H9 (cell line): ENCODE results near the gene CFAP46. TPM values are rescaled to one million over a fixed set of nuclear protein-coding genes. Genes with fewer than 3 reads are reported as not detected.

Source experiments
- DNase-seq: peaks from one replicate; pipeline ENCODE4 v3.0.0-alpha.2; 2017
- H2AFZ ChIP-seq: one replicate; pipeline ENCODE4 v1.6.1; 2013; ENCODE audit warnings: mild to moderate bottlenecking, low read length, control low read depth, moderate library complexity
- H2AK5ac ChIP-seq: 2 replicates; pipeline ENCODE4 v1.6.1; 2013; ENCODE audit warnings: low read length, control low read depth, mixed read lengths; ENCODE audit not compliant: insufficient read length
- H2BK120ac ChIP-seq: one replicate; pipeline ENCODE4 v1.6.1; 2013; ENCODE audit warnings: low read depth, mild to moderate bottlenecking, low read length, control low read depth, inconsistent platforms; ENCODE audit not compliant: poor library complexity, severe bottlenecking
- H2BK12ac ChIP-seq: 2 replicates; pipeline ENCODE4 v1.6.1; 2013; ENCODE audit warnings: low read length, control low read depth, mixed read lengths, low read depth; ENCODE audit not compliant: insufficient read length
- H2BK15ac ChIP-seq: 2 replicates; pipeline ENCODE4 v1.6.1; 2013; ENCODE audit warnings: low read depth, low read length, control low read depth
- H2BK20ac ChIP-seq: one replicate; pipeline ENCODE4 v1.6.1; 2013; ENCODE audit warnings: low read depth, mild to moderate bottlenecking, low read length, control low read depth, inconsistent platforms; ENCODE audit not compliant: poor library complexity, severe bottlenecking
- H2BK5ac ChIP-seq: 2 replicates; pipeline ENCODE4 v1.6.1; 2013; ENCODE audit warnings: low read length, control low read depth, mixed read lengths; ENCODE audit not compliant: insufficient read length
- H3K14ac ChIP-seq: 2 replicates; pipeline ENCODE4 v1.6.1; 2013; ENCODE audit warnings: low read length, control low read depth; ENCODE audit not compliant: insufficient read depth
- H3K18ac ChIP-seq: 2 replicates; pipeline ENCODE4 v1.6.1; 2013; ENCODE audit warnings: low read depth, mild to moderate bottlenecking, mixed read lengths, low read length, control low read depth; ENCODE audit not compliant: insufficient read length
- H3K23ac ChIP-seq: 2 replicates; pipeline ENCODE4 v1.6.1; 2013; ENCODE audit warnings: low read length, control low read depth, mixed read lengths, low read depth; ENCODE audit not compliant: insufficient read length
- H3K23me2 ChIP-seq: 2 replicates; pipeline ENCODE4 v1.6.1; 2013; ENCODE audit warnings: low read depth, mild to moderate bottlenecking, mixed read lengths, low read length, control low read depth; ENCODE audit not compliant: insufficient read length, poor library complexity, severe bottlenecking
- H3K27ac ChIP-seq: 2 replicates; pipeline ENCODE4 v1.5.1; 2013; ENCODE audit warnings: low read length, control low read depth, mixed read lengths, low read depth; ENCODE audit not compliant: insufficient read length
- H3K27me3 ChIP-seq: 2 replicates; pipeline ENCODE4 v1.6.1; 2013; ENCODE audit warnings: low read length, control low read depth, inconsistent platforms; ENCODE audit not compliant: insufficient read depth
- H3K4ac ChIP-seq: 2 replicates; pipeline ENCODE4 v1.6.1; 2013; ENCODE audit warnings: low read depth, mild to moderate bottlenecking, control low read depth, inconsistent platforms, low read length, moderate library complexity
- H3K4me1 ChIP-seq: 2 replicates; pipeline ENCODE4 v1.6.1; 2013; ENCODE audit warnings: low read length, control low read depth, inconsistent platforms; ENCODE audit not compliant: insufficient read depth
- H3K4me2 ChIP-seq: 2 replicates; pipeline ENCODE4 v1.6.1; 2013; ENCODE audit warnings: low read length, control low read depth, mixed read lengths; ENCODE audit not compliant: insufficient read length, insufficient read depth
- H3K56ac ChIP-seq: 2 replicates; pipeline ENCODE4 v1.6.1; 2013; ENCODE audit warnings: low read depth, mild to moderate bottlenecking, mixed read lengths, low read length, control low read depth; ENCODE audit not compliant: insufficient read length
- H3K79me1 ChIP-seq: 2 replicates; pipeline ENCODE4 v1.6.1; 2013; ENCODE audit warnings: low read depth, mild to moderate bottlenecking, moderate library complexity, low read length, control low read depth, inconsistent platforms; ENCODE audit not compliant: insufficient read depth, poor library complexity, severe bottlenecking
- H3K79me2 ChIP-seq: 2 replicates; pipeline ENCODE4 v1.6.1; 2013; ENCODE audit warnings: low read length, control low read depth, inconsistent platforms; ENCODE audit not compliant: insufficient read depth
- H3K9ac ChIP-seq: 2 replicates; pipeline ENCODE4 v1.6.1; 2013; ENCODE audit warnings: low read length, control low read depth, mixed read lengths; ENCODE audit not compliant: insufficient read length; ENCODE audit errors: extremely low read depth
- H3K9me3 ChIP-seq: one replicate; pipeline ENCODE4 v1.6.1; 2013; ENCODE audit warnings: low read depth, low read length, inconsistent platforms; ENCODE audit not compliant: control insufficient read depth
- H3T11ph ChIP-seq: one replicate; pipeline ENCODE4 v1.6.1; 2013; ENCODE audit warnings: mild to moderate bottlenecking, low read length, control low read depth, inconsistent platforms
- H4K20me1 ChIP-seq: one replicate; pipeline ENCODE4 v1.6.1; 2013; ENCODE audit not compliant: control insufficient read depth, insufficient read length, insufficient read depth
- H4K5ac ChIP-seq: 2 replicates; pipeline ENCODE4 v1.6.1; 2013; ENCODE audit warnings: low read depth, mild to moderate bottlenecking, mixed read lengths, low read length, control low read depth; ENCODE audit not compliant: insufficient read length
- H4K8ac ChIP-seq: replicated peaks from 2 replicates; pipeline ENCODE4 v1.6.1; 2013; ENCODE audit warnings: low read length, control low read depth, mixed read lengths, low read depth; ENCODE audit not compliant: insufficient read length
- H4K91ac ChIP-seq: 2 replicates; pipeline ENCODE4 v1.6.1; 2013; ENCODE audit warnings: low read depth, mild to moderate bottlenecking, moderate library complexity, mixed read lengths, low read length, control low read depth; ENCODE audit not compliant: insufficient read length
- H3K27ac Mint-ChIP-seq, 3 experiments: 2 replicates in 2 of 3; 3 replicates in 1 of 3; pipeline ENCODE4 v1.8.0; 2020 to 2021; ENCODE audit warnings: mixed read lengths in 3 of 3, mild to moderate bottlenecking in 1 of 3, moderate library complexity in 1 of 3
- H3K27me3 Mint-ChIP-seq: 2 replicates; pipeline ENCODE4 v1.8.0; 2021; ENCODE audit warnings: low read depth, mild to moderate bottlenecking, moderate library complexity, mixed read lengths
- H3K36me3 Mint-ChIP-seq, 3 experiments: 2 replicates in 2 of 3; 3 replicates in 1 of 3; pipeline ENCODE4 v1.8.0; 2020 to 2021; ENCODE audit warnings: low read depth in 3 of 3, mixed read lengths in 3 of 3; ENCODE audit not compliant: insufficient read depth in 1 of 3
- H3K4me1 Mint-ChIP-seq, 2 experiments: 2 replicates each; pipeline ENCODE4 v1.8.0; 2020; ENCODE audit warnings: mixed read lengths in 2 of 2
- H3K4me3 Mint-ChIP-seq, 2 experiments: 2 replicates in 1 of 2; 3 replicates in 1 of 2; pipeline ENCODE4 v1.8.0; 2020 to 2021; ENCODE audit warnings: mild to moderate bottlenecking in 2 of 2, mixed read lengths in 2 of 2, moderate library complexity in 1 of 2
- H3K9me3 Mint-ChIP-seq, 2 experiments: 2 replicates in 1 of 2; 3 replicates in 1 of 2; pipeline ENCODE4 v1.8.0; 2020; ENCODE audit warnings: mild to moderate bottlenecking in 2 of 2, mixed read lengths in 2 of 2, moderate library complexity in 1 of 2
- CTCF ChIP-seq: fragments of 200-600 bp; sonication (generic); conservative IDR thresholded peaks from 3 replicates; pipeline ENCODE4 v1.8.0; 2021; ENCODE audit warnings: antibody characterized with exemption, mild to moderate bottlenecking
- WGBS: extraction: QIAGEN DNeasy Blood & Tissue Kit; methylation state at CpG from one replicate; pipeline ENCODE4 v1.1.7; 2013; ENCODE audit warnings: missing lambda C conversion rate, low lambda C conversion rate, mixed read lengths; ENCODE audit not compliant: insufficient read length; ENCODE audit errors: extremely low coverage; 5-methylcytosine and 5-hydroxymethylcytosine counted together
- total RNA-seq: library from RNA; stranded (reverse); gene quantifications from 2 replicates; pipeline ENCODE4 v1.2.1, GENCODE V29; 2021

The CFAP46 gene
- total RNA-seq, 1 experiment from 2014 or later, result 3.1 TPM

GRCh38 chr10:132908621-132909295 lies 33.6 kb downstream of the CFAP46 start:
- Histone ChIP-seq H2BK20ac (no peak overlapping the region), H3K79me2 (no peaks in the 10 kb centered on the region), H3K23me2 (no peaks in the 10 kb centered on the region), H4K20me1 (no peaks in the 10 kb centered on the region), H3K18ac (no peak overlapping the region), H3K4ac (no peak overlapping the region), H3K27ac (no peak overlapping the region), H2BK120ac (no peak overlapping the region), H3K14ac (no peak overlapping the region), H3K4me1 (no peaks in the 10 kb centered on the region), H2AFZ (no peak overlapping the region), H3K23ac (no peak overlapping the region), H3K9ac (no peak overlapping the region), H2AK5ac (no peak overlapping the region), H2BK15ac (no peak overlapping the region), H4K8ac (no peak overlapping the region), H3K79me1 (no peaks in the 10 kb centered on the region), H3K27me3 (no peaks in the 10 kb centered on the region), H3K4me2 (no peak overlapping the region), H4K5ac (no peak overlapping the region), H2BK12ac (no peak overlapping the region), H3T11ph (no peak overlapping the region), H3K56ac (no peak overlapping the region), H4K91ac (no peak overlapping the region), H2BK5ac (no peak overlapping the region), H3K9me3 (no peaks in the 10 kb centered on the region)
- Mint-ChIP-seq H3K4me1 (peaks cover 17 to 29% of the 10 kb centered on the region in 2 experiments), H3K4me3 (no peak overlapping the region), H3K27ac (no peak overlapping the region), H3K9me3 (no peaks in the 10 kb centered on the region; a peak in 3 of 5 replicates), H3K27me3 (peaks cover 8% of the 10 kb centered on the region), H3K36me3 (no peaks in the 10 kb centered on the region)
- TF ChIP-seq CTCF, result no peak
- DNase-seq, result no peak
- WGBS, result no CpG with 5 or more reads among the region's 33 CpGs
